GM12878 (cell line): ENCODE measurements around the gene RPL10. TPM values are rescaled to one million over a fixed set of nuclear protein-coding genes. Genes with fewer than 3 reads are reported as not detected.

Source experiments
- ATAC-seq: fragments of 200-7000 bp; cut with Tn5 transposase; 3 replicates; pipeline ENCODE4 v1.9.1; 2020; ENCODE audit warnings: mild to moderate bottlenecking, moderate library complexity
- BruUV-seq: library from RNA; stranded (reverse); fragments of 400-500 nt; replicated peaks from 2 replicates; lab custom pipeline; 2021; lab: Mats Ljungman, UMichigan
- CTCF ChIA-PET: fragments of 300-600 bp; sonication (Branson Sonifier 250); formaldehyde crosslinking; extraction: SDS; loops from one replicate; lab custom pipeline; 2021; ENCODE audit warnings: inconsistent platforms; lab: Yijun Ruan, JAX
- POLR2A ChIA-PET: fragments of 350-600 bp; formaldehyde crosslinking; extraction: SDS; loops from one replicate; lab custom pipeline; 2021; ENCODE audit warnings: inconsistent platforms; lab: Charles Lee
- RAD21 ChIA-PET: fragments of 300-600 bp; sonication (Branson Sonifier 250); formaldehyde crosslinking; loops from one replicate; lab custom pipeline; 2023; ENCODE audit warnings: antibody characterized with exemption; ENCODE audit not compliant: unreplicated experiment; lab: Charles Lee
- SMC1A ChIA-PET: fragments of 300-600 bp; sonication (Branson Sonifier 250); formaldehyde crosslinking; loops from one replicate; lab custom pipeline; 2023; ENCODE audit not compliant: unreplicated experiment, uncharacterized antibody; lab: Charles Lee
- DNase-seq: peaks from one replicate; pipeline ENCODE4 v3.0.0-alpha.2; 2011; ENCODE audit warnings: low read depth, low spot score
- FAIRE-seq: peaks from 3 replicates; lab custom pipeline; 2011; peaks lifted over from hg19 to GRCh38; lab: Jason Lieb, UNC
- H2AFZ ChIP-seq: 2 replicates; pipeline ENCODE4 v1.6.0; 2011; ENCODE audit warnings: low read depth, low read length, control low read depth; ENCODE audit not compliant: control insufficient read depth
- H3K27ac ChIP-seq: 2 replicates; pipeline ENCODE4 v1.5.1; 2011; ENCODE audit warnings: control low read depth; ENCODE audit not compliant: control insufficient read depth, insufficient read depth
- H3K27me3 ChIP-seq, 2 experiments: replicated peaks in 1 of 2; 2 replicates each; pipeline versions ENCODE4 v1.6.0 to v1.6.1; 2011; ENCODE audit warnings: low read length in 1 of 2; ENCODE audit not compliant: control insufficient read depth in 2 of 2, insufficient read depth in 2 of 2
- H3K36me3 ChIP-seq, 2 experiments: 2 replicates each; pipeline ENCODE4 v1.5.1; 2011; ENCODE audit warnings: low read length in 1 of 2; ENCODE audit not compliant: control insufficient read depth in 2 of 2, insufficient read depth in 2 of 2
- H3K4me1 ChIP-seq: 2 replicates; pipeline ENCODE4 v1.6.1; 2011; ENCODE audit warnings: mild to moderate bottlenecking, low read length, moderate library complexity, mixed read lengths; ENCODE audit not compliant: control insufficient read depth, insufficient read depth
- H3K4me2 ChIP-seq: 2 replicates; pipeline ENCODE4 v1.6.0; 2011; ENCODE audit warnings: control low read depth; ENCODE audit not compliant: control insufficient read depth, insufficient read depth
- H3K4me3 ChIP-seq: fragments of 200-600 bp; sonication (generic); 2 replicates; pipeline ENCODE4 v1.5.1; 2016
- H3K79me2 ChIP-seq: 2 replicates; pipeline ENCODE4 v1.6.0; 2011; ENCODE audit warnings: low read length; ENCODE audit not compliant: control insufficient read depth, insufficient read depth
- H3K9ac ChIP-seq: 2 replicates; pipeline ENCODE4 v1.8.0; 2011; ENCODE audit warnings: low read length, control low read depth, mixed read lengths; ENCODE audit not compliant: control insufficient read depth, insufficient read depth
- H3K9me3 ChIP-seq: replicated peaks from 3 replicates; pipeline ENCODE4 v1.5.1; 2011; ENCODE audit warnings: mild to moderate bottlenecking, low read length; ENCODE audit not compliant: control insufficient read depth, insufficient read depth
- H4K20me1 ChIP-seq: 2 replicates; pipeline ENCODE4 v1.6.0; 2011; ENCODE audit not compliant: control insufficient read depth, insufficient read depth
- BCLAF1 ChIP-seq: fragments of 450-650 bp; IDR thresholded peaks from 2 replicates; pipeline ENCODE4 v1.6.1; 2017; ENCODE audit warnings: antibody characterized with exemption, mild to moderate bottlenecking, moderate library complexity
- BRCA1 ChIP-seq: IDR thresholded peaks from 2 replicates; pipeline ENCODE4 v1.6.1; 2011; ENCODE audit warnings: low read depth, low read length, improper control_type of control experiment
- GATAD2B ChIP-seq: fragments of 450-650 bp; conservative IDR thresholded peaks from 2 replicates; pipeline ENCODE4 v1.6.1; 2017; ENCODE audit warnings: low read depth, mild to moderate bottlenecking, moderate library complexity
- JUNB ChIP-seq: IDR thresholded peaks from 2 replicates; pipeline ENCODE4 v1.6.1; 2016; ENCODE audit warnings: antibody characterized with exemption, mild to moderate bottlenecking
- MXI1 ChIP-seq: fragments of 150-350 bp; IDR thresholded peaks from 2 replicates; pipeline ENCODE4 v1.6.1; 2011; ENCODE audit warnings: low read depth, mild to moderate bottlenecking, inconsistent platforms, low read length, improper control_type of control experiment
- NFIC ChIP-seq: IDR thresholded peaks from 2 replicates; pipeline ENCODE4 v1.6.1; 2012; ENCODE audit warnings: low read depth, mild to moderate bottlenecking, inconsistent platforms, low read length, moderate library complexity
- NKRF ChIP-seq: fragments of 450-650 bp; conservative IDR thresholded peaks from 2 replicates; pipeline ENCODE4 v1.6.1; 2017; ENCODE audit warnings: mild to moderate bottlenecking, moderate library complexity
- PBX3 ChIP-seq: IDR thresholded peaks from 2 replicates; pipeline ENCODE4 v1.6.1; 2011; ENCODE audit warnings: mild to moderate bottlenecking, low read depth, low read length, moderate library complexity; ENCODE audit not compliant: insufficient replicate concordance
- PML ChIP-seq: IDR thresholded peaks from 2 replicates; pipeline ENCODE4 v1.6.1; 2012; ENCODE audit warnings: low read length, inconsistent platforms
- POLR2AphosphoS2 ChIP-seq: IDR thresholded peaks from 2 replicates; pipeline ENCODE4 v1.6.1; 2011; ENCODE audit warnings: low read depth, mild to moderate bottlenecking, low read length, improper control_type of control experiment, moderate library complexity
- RBBP5 ChIP-seq: fragments of 200-600 bp; sonication (generic); conservative IDR thresholded peaks from 2 replicates; pipeline ENCODE4 v1.6.1; 2016
- RELA ChIP-seq: fragments of 450-650 bp; IDR thresholded peaks from 2 replicates; pipeline ENCODE4 v1.8.0; 2014; ENCODE audit warnings: borderline replicate concordance; ENCODE audit not compliant: partially characterized antibody
- WGBS: methylation state at CpG from one replicate; pipeline ENCODE4 v1.1.6; 2016; ENCODE audit warnings: low lambda C conversion rate; ENCODE audit not compliant: insufficient replicate concordance, insufficient coverage; ENCODE audit errors: missing lambda C conversion rate; 5-methylcytosine and 5-hydroxymethylcytosine counted together
- in situ Hi-C: fragments of 300-500 bp; cut with MboI; formaldehyde crosslinking; loops from 9 replicates; pipeline ENCODE4 v1.14.3; 2018; ENCODE audit warnings: mixed read lengths
- intact Hi-C: fragments of 100-400 bp; cut with micrococcal nuclease; formaldehyde crosslinking; loops from one replicate; pipeline ENCODE4 v1.14.2; 2022; ENCODE audit not compliant: unreplicated experiment
- polyA plus RNA-seq, 11 experiments: library from polyadenylated mRNA; depleted of rRNA in 4 of 11; unstranded in 6 of 11; stranded (reverse) in 5 of 11; fragments of >200 nt; fragmentation: Nextera tagmentation in 4 of 11; fragmentation: Illumina TruSeq in 1 of 11; extraction: Ambion mirVana in 4 of 11; extraction: Trizol in 1 of 11; gene quantifications; 1 replicate in 1 of 11; 2 replicates in 10 of 11; pipeline versions ENCODE4 v1.2.1 to v1.2.3, GENCODE V29; 2011 to 2016; ENCODE audit warnings: inconsistent platforms in 2 of 11, missing spikeins in 2 of 11, low read depth in 1 of 11
- total RNA-seq, 4 experiments: library from RNA; depleted of rRNA in 3 of 4; stranded (reverse); fragments of >200 nt in 3 of 4; fragmentation: Illumina TruSeq in 1 of 4; extraction: Trizol in 1 of 4; gene quantifications; 2 replicates each; pipeline versions ENCODE4 v1.2.1 to v1.2.3, GENCODE V29; 2013 to 2021

The RPL10 gene
- total and polyA plus RNA-seq, 10 of the 15 experiments (the other 5 are each of a cell fraction or from before 2014, with no cell fraction given) = 1,938 to 7,222 (median 4,494) TPM

- TF ChIP-seq BCLAF1 (no peak), BRCA1 (peak; percentile 79)
Observed at GRCh38 chrX:154378799-154379568, 19.2 kb upstream of the RPL10 start, which contains the start of gene EMD (continued).

- ATAC-seq = no peak
- peak overlapping the region; percentile 88 for H3K4me3 ChIP-seq
- H3K4me1 ChIP-seq = no peaks in the 10 kb centered on the region; the same call in 1 of the 2 replicates
- in situ Hi-C loops (loop anchor here (5.0 kb wide), 1 partner anchor 158 kb away; no protein-coding TSS in a partner anchor), intact Hi-C loops (loop anchor here (1.0 to 10.0 kb wide), 2 partner anchors 10 to 45 kb away; partner anchors contain the start of gene ATP6AP1)
- H3K9me3 ChIP-seq = no peaks in the 10 kb centered on the region; the same call in 2 of the 3 replicates
- no peaks in the 10 kb centered on the region for H3K27me3 ChIP-seq
- peaks cover 15% of the 10 kb centered on the region for H3K79me2 ChIP-seq
- SMC1A ChIA-PET = no interaction called here
- no peak overlapping the region for H2AFZ ChIP-seq
- DNase-seq = no peak
- peak overlapping the region; percentile 93 for H3K9ac ChIP-seq
- peak overlapping the region; percentile 71; the same call in 1 of the 2 replicates for H3K4me2 ChIP-seq
- H4K20me1 ChIP-seq = no peaks in the 10 kb centered on the region
- H3K27ac ChIP-seq = peak overlapping the region; percentile 93
- no peaks in the 10 kb centered on the region; a peak in 1 of 4 replicates for H3K36me3 ChIP-seq
- POLR2A ChIA-PET = interaction anchor here (0.7 to 1.3 kb wide), 3 partner anchors 9 to 110 kb away, joined by 3 to 4 read pairs (median 3); partner anchors contain the start of gene RPL10
- RAD21 ChIA-PET = interaction anchor here (0.5 to 0.6 kb wide), 2 partner anchors 140 to 291 kb away, joined by 3 read pairs; no protein-coding TSS in a partner anchor
- FAIRE-seq = no peak
- WGBS = 22% methylated on average over 12 of the region's 38 CpGs
- BruUV-seq = no TSS peak
- CTCF ChIA-PET = no interaction called here
- TF ChIP-seq RBBP5 (no peak), NFIC (no peak), POLR2AphosphoS2 (no peak), PML (no peak), PBX3 (no peak), NKRF (0 out of 2 replicates have a peak, but pooled peaks have one; percentile 9), JUNB (no peak), RELA (no peak), MXI1 (no peak), GATAD2B (0 out of 2 replicates have a peak, but pooled peaks have one; percentile 9)
Observed at GRCh38 chrX:154379569-154379951, 18.6 kb upstream of the RPL10 start.
